Endothelial cell of umbilical vein (primary cell): Measurements from ENCODE around the gene NELFCD.

Experiments used
- CTCF ChIP-seq, 2 donors: IDR thresholded peaks; 1 replicate in 1 of 2; 2 replicates in 1 of 2; pipeline ENCODE4 v1.5.1; 2011; ENCODE audit warnings: low read length in 2 of 2, mild to moderate bottlenecking in 2 of 2, moderate library complexity in 2 of 2, control low read depth in 1 of 2, inconsistent platforms in 1 of 2, low read depth in 1 of 2; ENCODE audit not compliant: insufficient read depth in 1 of 2; ENCODE audit errors: extremely low read depth in 1 of 2
- EZH2 ChIP-seq: IDR thresholded peaks from 2 replicates; pipeline ENCODE4 v1.6.1; 2012; ENCODE audit warnings: borderline replicate concordance, low read depth, mild to moderate bottlenecking, moderate library complexity, low read length, inconsistent platforms; ENCODE audit not compliant: severe bottlenecking
- FOS ChIP-seq: IDR thresholded peaks from 2 replicates; pipeline ENCODE4 v1.6.1; 2011; ENCODE audit warnings: mild to moderate bottlenecking, low read length, moderate library complexity, borderline replicate concordance; ENCODE audit not compliant: insufficient read depth
- JUN ChIP-seq: IDR thresholded peaks from 2 replicates; pipeline ENCODE4 v1.6.1; 2011; ENCODE audit warnings: borderline replicate concordance, low read depth; ENCODE audit not compliant: insufficient read length, insufficient read depth
- MAX ChIP-seq: IDR thresholded peaks from 2 replicates; pipeline ENCODE4 v1.6.1; 2011; ENCODE audit not compliant: insufficient read depth, insufficient read length
- MYC ChIP-seq: IDR thresholded peaks from one replicate; pipeline ENCODE4 v1.6.1; 2011; ENCODE audit warnings: mild to moderate bottlenecking, low read depth, low read length
- POLR2A ChIP-seq: IDR thresholded peaks from 2 replicates; pipeline ENCODE4 v1.6.1; 2012; ENCODE audit warnings: low read depth, mild to moderate bottlenecking, control low read depth, low read length
- POLR2AphosphoS5 ChIP-seq: IDR thresholded peaks from 2 replicates; pipeline ENCODE4 v1.6.1; 2012; ENCODE audit warnings: low read depth, mild to moderate bottlenecking, control low read depth, low read length, moderate library complexity; ENCODE audit not compliant: insufficient read depth

GRCh38 chr20:59002388-59002787, 21.3 kb downstream of the NELFCD start:
- TF ChIP-seq CTCF (IDR thresholded peaks at IDR 0.05; ENCODE audit: extremely low read depth in 1 of 2, insufficient read depth in 1 of 2, low read depth in 1 of 2, low read length in 2 of 2) (no peak), FOS (no peak), JUN (no peak), POLR2AphosphoS5 (no peak), MAX (no peak), MYC (no peak), POLR2A (no peak), EZH2 (no peak)
